ENCODE results near the gene BCL11A. TPM values are rescaled to one million over a fixed set of nuclear protein-coding genes. Genes with fewer than 3 reads are reported as not detected.

The BCL11A gene
- total RNA-seq, 1 donor from 2014 or later = 27.1 TPM

DNA sequence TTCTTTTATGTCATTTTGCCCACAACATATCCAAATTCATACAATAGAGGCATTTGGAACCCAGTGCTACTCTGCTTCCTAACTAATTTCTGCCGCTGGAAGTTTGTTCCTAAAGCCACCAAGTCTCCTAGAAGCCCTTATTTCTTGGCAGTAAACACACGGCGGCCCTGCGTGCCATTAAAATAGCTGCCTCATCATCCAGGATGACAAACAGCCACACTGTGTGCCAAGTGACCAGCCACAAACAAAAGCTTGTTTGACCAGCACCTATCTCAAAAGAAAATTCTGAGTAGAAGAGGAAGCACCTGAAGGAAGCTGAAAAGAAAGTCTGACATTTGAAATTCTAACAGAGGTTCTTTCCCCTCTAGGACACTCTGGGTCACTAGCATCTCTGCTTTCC is 64.2 kb downstream of the BCL11A start:
- Histone ChIP-seq H3K4me3 (no peak overlapping the region), H3K27me3 (ENCODE audit: low read depth) (peaks cover 9% of the 10 kb centered on the region), H3K9me3 (replicated peaks) (no peaks in the 10 kb centered on the region), H3K4me1 (peaks cover 48% of the 10 kb centered on the region), H3K27ac (replicated peaks) (peak overlapping the region; percentile 78), H3K36me3 (no peaks in the 10 kb centered on the region)
- intact Hi-C loops (cut with micrococcal nuclease) = no loop called here
- TF ChIP-seq, protein P1, sequence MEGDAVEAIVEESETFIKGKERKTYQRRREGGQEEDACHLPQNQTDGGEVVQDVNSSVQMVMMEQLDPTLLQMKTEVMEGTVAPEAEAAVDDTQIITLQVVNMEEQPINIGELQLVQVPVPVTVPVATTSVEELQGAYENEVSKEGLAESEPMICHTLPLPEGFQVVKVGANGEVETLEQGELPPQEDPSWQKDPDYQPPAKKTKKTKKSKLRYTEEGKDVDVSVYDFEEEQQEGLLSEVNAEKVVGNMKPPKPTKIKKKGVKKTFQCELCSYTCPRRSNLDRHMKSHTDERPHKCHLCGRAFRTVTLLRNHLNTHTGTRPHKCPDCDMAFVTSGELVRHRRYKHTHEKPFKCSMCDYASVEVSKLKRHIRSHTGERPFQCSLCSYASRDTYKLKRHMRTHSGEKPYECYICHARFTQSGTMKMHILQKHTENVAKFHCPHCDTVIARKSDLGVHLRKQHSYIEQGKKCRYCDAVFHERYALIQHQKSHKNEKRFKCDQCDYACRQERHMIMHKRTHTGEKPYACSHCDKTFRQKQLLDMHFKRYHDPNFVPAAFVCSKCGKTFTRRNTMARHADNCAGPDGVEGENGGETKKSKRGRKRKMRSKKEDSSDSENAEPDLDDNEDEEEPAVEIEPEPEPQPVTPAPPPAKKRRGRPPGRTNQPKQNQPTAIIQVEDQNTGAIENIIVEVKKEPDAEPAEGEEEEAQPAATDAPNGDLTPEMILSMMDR (IDR thresholded peaks at IDR 0.05; ENCODE audit: borderline replicate concordance) = no peak
- peak; percentile 46 for DNase-seq

DNA sequence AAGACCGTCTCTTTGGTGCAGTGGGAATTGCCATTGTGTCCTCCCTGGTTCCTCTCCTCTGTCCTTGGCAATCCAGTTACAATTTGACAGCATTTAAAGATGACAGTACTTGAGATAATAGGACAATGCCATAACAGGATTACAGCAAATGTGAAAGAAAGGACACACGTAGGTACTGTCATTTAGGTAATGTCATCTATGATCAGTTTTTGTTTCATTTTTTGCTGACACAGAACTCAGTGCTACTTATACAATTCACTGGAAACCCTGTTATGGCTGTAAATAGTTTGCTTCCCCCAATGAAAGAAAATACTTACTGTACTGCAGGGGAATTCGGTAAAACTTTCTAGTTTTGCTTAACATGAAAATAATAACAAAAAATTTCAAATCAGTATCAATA is 65.2 kb downstream of the BCL11A start:
- no peaks in the 10 kb centered on the region for H3K9me3 ChIP-seq (replicated peaks)
- peak overlapping the region; percentile 78 for H3K27ac ChIP-seq (replicated peaks)
- H3K27me3 ChIP-seq (ENCODE audit: low read depth) = peaks cover 9% of the 10 kb centered on the region
- H3K36me3 ChIP-seq = no peaks in the 10 kb centered on the region
- intact Hi-C loops (cut with micrococcal nuclease) = no loop called here
- H3K4me1 ChIP-seq = peaks cover 58% of the 10 kb centered on the region
- no peak overlapping the region for H3K4me3 ChIP-seq
- TF ChIP-seq, protein P1 (IDR thresholded peaks at IDR 0.05; ENCODE audit: borderline replicate concordance) = no peak
- DNase-seq = no peak

DNA sequence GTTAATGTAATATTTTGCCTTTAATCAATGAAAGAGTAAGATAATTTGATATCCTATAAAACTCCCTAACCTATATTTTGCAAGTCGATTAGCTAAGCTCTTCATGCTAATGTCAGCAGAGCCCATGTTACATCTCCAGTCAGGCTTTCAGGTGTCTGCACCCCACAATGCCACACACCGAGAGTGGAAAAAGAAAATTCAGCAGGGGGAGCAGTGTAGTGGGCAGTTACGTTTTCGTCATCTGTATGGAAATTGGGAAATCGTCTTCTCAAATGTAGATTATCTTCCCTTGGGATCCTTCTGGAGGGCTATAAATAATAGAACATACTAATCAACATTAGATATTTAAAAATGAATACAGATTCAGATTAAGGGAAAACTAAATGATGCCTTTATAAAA is 66.3 kb downstream of the BCL11A start:
- no peaks in the 10 kb centered on the region for H3K9me3 ChIP-seq (replicated peaks)
- H3K36me3 ChIP-seq = no peaks in the 10 kb centered on the region
- H3K27me3 ChIP-seq (ENCODE audit: low read depth) = peaks cover 9% of the 10 kb centered on the region
- peak overlapping the region; percentile 87 for H3K27ac ChIP-seq (replicated peaks)
- no peak for DNase-seq
- no peak overlapping the region for H3K4me3 ChIP-seq
- TF ChIP-seq, protein P1 (IDR thresholded peaks at IDR 0.05; ENCODE audit: borderline replicate concordance) = no peak
- intact Hi-C loops (cut with micrococcal nuclease) = no loop called here
- H3K4me1 ChIP-seq = peaks cover 69% of the 10 kb centered on the region

DNA sequence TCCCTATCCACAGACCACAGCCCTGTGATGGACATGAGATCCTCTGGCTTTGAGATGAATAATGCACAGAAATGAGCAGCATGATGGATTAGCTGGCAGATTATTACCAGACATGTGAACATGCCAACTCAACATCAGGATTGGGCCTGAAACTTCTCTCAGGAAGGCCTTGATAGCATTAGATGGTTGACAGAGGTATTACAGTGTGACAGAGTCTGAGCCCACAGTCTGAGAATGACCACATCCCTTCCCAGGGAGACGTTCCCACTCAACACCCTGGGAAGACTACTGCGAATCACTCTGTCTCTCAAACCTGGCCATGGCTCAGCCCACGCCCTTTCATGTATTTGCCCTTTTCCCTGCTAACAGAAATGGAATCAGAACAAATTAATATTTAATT is 66.9 kb downstream of the BCL11A start:
- intact Hi-C loops (cut with micrococcal nuclease) = no loop called here

DNA sequence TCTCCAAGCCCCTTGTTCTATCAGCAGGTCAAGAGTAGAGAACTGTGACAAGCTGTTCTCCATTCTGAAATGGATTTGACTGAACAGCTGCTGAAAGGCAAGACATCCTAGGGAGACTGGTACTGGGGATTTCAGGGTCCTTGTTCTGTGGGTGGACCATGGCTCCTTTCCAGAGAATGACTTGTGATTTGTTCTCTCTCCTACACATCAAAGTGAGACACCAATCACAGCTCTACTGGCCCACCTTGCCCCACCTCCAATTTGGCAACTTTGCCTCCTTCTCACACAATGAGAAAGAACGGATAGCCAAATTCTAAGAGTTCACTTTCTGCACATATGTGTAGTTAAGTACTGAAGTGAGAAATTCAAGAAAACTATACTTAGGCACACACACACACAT is 67.4 kb downstream of the BCL11A start:
- H3K4me1 ChIP-seq = peaks cover 80% of the 10 kb centered on the region
- DNase-seq = no peak
- no peak overlapping the region for H3K4me3 ChIP-seq
- no peaks in the 10 kb centered on the region for H3K9me3 ChIP-seq (replicated peaks)
- intact Hi-C loops (cut with micrococcal nuclease) = no loop called here
- TF ChIP-seq, protein P1 (IDR thresholded peaks at IDR 0.05; ENCODE audit: borderline replicate concordance) = no peak
- peaks cover 9% of the 10 kb centered on the region for H3K27me3 ChIP-seq (ENCODE audit: low read depth)
- peak overlapping the region; percentile 87 for H3K27ac ChIP-seq (replicated peaks)
- H3K36me3 ChIP-seq = no peaks in the 10 kb centered on the region

More for the DNA sequence above, 66.9 kb downstream of the BCL11A start:
- TF ChIP-seq, protein P1 (IDR thresholded peaks at IDR 0.05; ENCODE audit: borderline replicate concordance) = no peak
- Histone ChIP-seq H3K36me3 (no peaks in the 10 kb centered on the region), H3K27ac (replicated peaks) (peak overlapping the region; percentile 87), H3K27me3 (ENCODE audit: low read depth) (peaks cover 9% of the 10 kb centered on the region), H3K4me3 (no peak overlapping the region), H3K9me3 (replicated peaks) (no peaks in the 10 kb centered on the region), H3K4me1 (peaks cover 76% of the 10 kb centered on the region)
- DNase-seq = no peak

Measured in left ventricle myocardium inferior (tissue), 1 donor.